ENCODE data around the gene PLCL1.
"Not testable (repeated sequence)": the region's sequence is repeated elsewhere in the genome, so short reads cannot be mapped to it uniquely, and the experiment has no call there.

Gene PLCL1

DNA sequence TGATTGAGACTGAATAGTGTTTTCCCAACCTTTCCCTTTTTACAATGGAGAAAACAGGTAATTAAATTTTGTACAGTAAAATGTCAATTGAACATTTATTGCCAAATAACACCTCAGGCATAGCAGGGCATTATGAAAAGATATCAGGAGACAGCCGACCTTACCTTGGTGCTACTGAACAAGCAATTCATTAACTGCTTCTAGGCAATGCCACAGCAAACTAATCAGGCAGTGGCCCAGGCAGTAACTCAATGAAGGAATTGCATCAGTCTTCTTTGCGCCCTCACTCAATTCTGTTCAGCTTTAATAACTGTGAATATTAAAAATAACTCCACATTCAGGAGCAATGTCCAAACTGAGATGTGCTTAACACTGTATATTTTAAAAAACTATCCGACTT is 6.1 kb downstream of the PLCL1 start:
- DNase-seq = no peak

DNA sequence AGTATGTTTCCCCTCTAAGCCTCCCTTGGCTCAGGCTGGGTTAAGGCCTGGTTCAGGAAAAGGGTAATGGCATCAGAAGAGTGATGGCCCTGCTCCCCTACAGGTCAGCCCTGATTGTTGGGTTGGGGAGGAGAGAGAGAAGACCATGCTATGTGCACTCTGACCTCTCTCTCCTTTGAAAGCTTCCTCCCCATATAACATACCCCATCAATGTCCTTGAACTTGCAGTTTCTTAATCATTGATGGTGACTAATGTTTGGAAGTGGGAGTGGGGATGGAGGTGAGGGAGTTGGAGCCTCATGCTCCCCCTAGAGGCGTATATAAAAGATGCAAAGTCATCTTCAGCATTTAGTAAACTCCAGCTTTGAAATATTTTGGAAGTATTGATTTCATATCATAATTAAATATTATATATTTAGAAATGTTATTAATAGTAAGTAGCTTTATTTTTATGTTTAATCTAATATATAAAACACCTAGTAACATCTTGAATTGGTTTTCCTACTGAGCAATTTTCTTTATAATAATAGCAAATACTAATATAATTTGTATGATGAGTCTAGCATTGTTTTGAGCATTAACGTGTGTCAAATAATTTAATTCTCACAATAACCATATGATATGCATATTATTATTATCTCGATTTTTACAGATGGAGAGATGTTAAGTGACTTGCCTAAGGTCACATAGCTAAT is 8.8 kb downstream of the PLCL1 start:
- DNase-seq = peak; percentile 6

DNA sequence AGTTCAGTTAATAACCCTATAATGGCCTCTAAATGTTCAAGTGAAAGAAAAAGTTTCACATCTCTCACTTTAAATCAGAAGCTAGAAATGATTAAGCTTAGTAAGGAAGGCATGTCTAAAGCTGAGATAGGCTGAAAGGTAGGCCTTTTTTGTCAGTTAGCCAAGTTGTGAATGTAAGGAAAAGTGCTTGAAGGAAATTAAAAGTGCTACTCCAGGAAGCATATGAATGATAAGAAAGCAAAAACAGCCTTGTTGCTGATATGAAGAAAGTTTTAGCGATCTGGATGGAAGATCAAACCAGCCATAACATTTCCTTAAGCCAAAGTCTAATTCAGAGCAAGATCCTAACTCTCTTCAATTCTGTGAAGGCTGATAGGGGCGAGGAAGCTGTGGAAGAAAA is 10.1 kb downstream of the PLCL1 start:
- no peak for DNase-seq

DNA sequence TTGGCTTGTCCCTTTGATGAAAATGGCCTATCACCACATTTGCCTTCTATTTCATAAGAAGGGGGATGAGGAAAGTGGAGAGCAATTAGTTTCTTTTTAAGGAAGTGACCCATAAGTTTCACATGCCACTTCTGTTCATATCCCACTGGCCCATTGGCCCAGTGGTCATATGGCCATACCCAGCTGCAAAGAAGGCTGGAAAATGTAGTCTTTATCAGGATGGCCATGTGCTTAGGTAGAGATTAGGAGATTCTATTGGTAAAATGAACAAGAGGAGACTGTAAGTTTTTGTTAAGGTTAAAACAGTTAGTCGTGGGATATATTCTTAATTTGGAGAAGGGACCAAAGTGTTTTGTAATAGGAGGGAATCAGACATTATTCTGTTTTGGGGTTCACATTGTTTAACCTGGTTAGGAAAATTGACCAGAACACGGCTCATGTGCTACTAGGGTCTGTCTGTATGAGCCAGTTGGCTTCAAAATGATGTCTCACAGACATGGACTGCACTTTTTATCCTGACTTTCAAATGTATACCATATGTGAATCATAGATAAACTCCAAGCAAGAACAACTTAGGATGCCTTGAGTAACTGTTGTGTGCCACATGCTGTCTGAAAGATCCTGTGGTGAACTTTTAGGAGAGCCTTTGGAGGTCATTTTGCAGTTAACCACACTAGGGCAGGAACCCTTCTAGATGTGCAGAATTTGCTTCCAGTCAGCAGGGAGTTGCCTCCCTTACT is 17.3 kb downstream of the PLCL1 start:
- DNase-seq = no peak

DNA sequence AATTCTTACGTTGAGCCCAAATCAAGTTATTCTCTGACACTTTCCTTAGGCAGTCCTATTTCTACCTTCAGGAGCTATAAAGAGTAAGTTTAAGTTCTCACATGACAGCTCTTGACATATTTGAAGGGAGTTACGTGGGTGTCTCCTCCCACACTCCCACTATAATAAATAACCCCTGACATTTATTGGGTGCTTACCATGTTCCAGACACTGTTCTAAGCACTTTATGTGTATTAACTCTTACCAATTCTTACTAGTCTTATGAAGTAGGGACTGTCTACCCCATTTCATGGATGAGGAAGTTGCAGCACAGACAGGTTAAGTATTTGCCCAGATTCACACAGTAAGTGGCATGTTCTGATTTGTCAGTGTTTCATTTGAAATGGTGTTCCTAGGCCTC is 17.9 kb downstream of the PLCL1 start:
- no peak for DNase-seq

DNA sequence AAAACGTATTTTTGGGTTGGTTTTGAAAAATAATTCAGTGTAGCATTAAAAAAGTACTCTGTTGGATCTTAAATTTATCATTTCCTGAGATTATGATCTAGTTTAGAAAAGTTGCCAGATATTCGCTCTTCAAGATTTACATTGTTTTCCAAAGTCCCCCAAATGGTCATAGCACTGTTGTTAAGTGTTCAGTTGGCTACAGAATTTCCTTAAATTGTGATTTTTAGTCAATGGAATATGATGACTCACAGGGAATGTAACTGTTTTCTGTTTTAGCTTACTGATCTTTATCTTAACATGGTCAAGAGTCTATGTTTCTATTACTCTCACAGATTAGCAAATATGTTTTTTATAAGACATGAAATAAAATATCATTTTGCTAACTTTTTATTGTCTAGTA is 23.2 kb downstream of the PLCL1 start:
- no peak for DNase-seq

DNA sequence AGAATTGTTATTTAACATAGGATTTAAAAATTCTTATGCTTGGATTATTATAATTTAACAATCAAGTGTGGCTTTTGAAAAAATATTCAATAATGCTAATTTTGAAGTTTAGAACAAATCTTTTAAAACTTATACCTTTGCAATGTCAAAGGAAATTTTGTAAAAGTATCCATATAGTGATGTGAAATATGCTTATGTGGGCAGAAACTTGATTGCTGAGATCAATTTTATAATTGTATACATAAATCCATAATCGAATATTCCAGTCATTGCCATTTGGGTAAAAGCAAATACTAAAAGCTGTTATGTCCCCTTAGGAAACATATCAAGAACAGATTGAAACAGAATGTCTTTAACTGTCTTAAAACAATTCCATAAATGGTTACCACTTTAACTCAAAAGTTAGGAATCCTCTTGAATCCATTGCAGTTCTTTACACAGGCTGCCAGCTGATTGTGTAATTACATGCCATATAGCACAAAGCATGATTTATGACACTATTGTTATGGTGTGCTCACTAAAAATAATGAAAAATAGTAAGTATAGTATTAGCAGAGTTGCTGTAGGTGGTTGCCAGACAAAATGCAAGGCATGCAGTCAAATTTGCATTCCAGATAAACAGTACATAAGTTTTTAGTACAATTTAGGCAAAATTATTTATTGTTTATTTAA is 24.2 kb downstream of the PLCL1 start:
- DNase-seq = peak; percentile 62

DNA sequence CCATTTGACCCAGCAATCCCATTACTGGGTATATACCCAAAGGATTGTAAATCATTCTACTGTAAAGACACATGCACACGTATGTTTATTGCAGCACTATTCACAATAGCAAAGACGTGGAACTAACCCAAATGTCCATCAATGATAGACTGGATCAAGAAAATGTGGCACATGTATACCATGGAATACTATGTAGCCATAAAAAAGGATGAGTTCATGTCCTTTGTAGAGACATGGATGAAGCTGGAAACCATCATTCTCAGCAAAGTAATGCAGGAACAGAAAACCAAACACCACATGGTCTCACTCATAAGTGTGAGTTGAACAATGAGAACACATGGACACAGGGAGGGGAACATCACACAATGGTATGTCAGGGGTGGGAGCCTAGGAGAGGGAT is 30.4 kb downstream of the PLCL1 start:
- not testable (repeated sequence) for DNase-seq

DNA sequence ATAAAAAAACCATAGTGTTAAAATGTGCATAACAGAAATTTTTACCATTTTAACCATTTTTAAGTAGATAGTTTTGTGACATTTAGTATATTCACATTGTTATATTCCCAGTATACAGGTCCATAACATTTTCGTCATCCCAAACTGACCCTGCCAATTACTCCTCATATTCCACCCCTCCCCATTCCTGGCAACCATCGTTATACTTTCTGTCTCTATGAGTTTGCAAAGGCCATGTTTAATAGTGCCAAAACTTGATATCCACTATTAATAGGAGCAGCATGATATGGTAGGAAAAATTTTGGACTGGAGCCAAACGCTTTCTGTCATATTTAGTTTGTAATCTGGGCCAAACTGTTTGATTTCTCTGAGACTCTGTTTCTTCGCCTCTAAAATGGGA is 30.9 kb downstream of the PLCL1 start:
- no peak for DNase-seq

DNA sequence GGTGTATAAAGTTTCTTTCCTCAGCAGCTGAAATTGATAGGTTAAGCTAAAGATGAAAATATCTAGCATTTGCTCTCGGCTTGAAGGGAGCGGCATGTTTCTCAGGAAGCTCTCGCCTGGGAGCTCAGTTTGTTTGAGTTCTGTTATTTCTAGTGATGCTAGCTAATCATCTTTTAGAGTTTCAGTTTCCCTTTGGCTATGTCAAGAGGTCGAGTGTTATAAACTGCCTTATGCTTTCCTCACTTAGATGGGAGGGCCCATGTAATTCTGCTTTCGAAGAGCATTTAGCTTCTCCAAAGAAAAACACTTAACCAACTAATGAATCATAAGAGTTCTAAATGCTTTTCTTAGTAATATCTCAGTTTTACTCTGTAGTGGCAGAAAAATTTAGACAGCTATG is 33.6 kb downstream of the PLCL1 start:
- DNase-seq = no peak

DNA sequence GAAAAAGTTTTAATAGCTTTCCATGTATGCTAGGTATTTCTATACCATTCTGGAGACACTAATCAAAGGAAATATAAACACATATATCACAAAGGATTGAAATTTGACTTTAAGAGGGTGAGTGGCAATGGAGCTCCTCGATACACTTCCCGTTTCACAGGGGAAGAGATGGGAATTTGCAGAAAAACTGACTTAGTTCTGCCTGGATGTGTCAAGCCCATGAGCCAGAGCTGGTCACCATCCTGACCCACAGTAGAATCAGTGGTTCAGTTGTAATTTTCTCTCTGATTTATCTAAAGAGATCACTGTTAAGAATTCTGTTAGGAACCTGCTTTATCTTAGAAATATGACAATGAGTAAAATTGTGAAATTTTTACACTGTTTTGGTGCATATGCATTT is 34.2 kb downstream of the PLCL1 start:
- no peak for DNase-seq

DNA sequence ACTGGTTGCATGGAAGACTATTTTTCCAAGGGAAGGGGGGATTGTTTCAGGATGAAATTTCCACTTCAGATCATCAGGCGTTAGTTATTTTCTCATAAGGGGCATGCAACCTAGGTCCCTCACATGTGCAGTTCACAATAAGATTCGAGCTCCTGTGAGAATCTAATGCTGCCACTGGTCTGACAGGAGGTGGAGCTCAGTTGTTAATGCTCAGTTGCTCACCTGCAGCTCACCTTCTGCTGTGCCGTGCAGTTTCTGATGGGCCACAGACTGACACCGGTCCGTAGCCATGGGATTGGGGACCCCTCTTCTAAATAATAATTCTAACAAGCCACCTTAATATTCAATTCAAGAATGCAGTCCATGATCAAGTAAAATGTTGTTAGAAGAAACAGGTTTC is 34.9 kb downstream of the PLCL1 start:
- DNase-seq = no peak

DNA sequence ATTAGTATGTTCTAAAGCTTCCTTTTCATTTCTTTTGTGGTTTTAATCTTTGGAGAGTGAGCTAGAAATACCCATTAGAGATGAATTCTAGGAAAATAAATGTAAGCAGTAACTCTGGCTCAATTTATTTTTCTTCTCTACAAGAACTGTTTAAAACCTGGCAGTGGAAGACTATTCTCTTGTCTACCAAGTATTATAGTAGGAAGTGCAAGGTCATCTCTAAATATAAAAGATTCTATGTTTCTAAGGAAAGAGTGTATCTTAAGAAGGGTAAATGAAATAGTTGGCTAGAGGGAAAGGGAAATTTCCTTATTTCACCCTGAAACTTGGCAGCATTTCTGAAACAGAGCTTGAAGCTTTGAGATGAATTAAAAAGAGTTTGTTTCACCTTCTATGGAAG is 35.5 kb downstream of the PLCL1 start:
- DNase-seq = no peak

DNA sequence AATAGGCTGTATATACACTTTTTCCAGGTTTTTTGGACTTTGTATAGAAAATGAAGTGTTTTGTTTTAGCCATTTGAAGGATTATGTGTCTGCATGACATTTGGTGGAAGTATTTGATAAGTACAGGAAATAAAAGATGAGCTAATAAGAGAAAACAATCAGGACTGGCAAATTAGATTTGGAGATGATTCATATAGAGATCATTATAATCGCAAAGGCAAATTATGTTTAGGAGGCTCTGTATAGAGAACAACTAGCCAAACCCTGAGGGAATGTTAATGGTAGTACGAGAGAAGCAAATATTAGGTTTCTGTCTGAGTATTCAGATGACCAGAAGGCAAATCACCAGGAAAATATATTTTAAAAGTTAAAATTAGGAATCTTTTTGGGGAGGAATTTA is 41.7 kb downstream of the PLCL1 start:
- no peak for DNase-seq

DNA sequence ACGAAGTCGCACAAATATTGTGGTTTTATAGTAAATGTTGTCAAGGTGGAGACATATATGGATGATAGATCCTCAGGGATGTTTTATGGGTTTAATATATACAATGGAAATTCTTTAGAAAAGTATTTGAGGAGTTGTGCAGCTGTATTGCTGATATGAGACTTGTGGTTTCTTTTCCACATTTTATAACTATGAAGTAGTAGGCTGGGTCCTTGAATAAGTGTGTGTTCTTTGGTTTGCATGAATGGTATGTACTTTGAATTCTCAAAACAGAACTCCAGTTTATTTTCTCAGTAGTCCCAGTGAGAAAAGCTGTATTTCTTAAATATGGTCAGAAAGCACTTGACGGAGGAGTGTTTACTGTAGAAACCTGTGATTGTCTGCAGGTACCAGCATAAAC is 42.4 kb downstream of the PLCL1 start:
- no peak for DNase-seq

DNA sequence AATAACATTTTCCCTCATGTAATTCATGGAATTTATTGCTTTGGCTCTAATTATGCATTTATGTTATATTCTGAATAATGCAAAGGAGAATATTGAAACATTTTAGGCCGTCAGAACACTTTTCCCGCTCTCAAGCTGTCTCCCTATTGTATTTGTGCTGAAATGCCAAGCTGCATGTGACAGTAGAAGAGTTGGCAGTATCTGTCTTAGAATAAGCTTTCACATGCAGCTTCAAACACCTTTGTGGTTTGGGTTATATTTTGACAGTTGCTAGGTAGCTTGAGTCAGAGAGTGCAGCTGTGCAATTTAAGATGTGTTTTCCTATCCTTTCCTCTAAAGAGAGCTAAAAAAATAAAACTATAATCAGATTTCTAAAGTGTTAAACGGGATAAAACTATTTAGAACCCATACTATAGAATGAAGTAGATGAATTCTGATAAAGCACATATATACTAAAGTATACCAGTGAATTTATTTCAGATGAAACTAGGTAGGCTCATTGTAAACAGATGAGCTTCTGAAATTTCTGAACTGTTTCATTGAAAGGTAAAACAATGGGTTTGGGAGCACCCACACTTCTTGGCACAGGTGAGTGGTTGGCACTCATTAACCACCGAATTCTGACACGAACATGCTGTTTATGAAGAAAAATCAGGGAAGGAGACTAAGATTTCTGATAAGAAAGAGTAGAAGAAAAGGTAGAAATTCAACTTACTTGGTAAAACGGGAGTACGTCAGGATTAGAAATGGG is 43.4 kb downstream of the PLCL1 start:
- DNase-seq = no peak

DNA sequence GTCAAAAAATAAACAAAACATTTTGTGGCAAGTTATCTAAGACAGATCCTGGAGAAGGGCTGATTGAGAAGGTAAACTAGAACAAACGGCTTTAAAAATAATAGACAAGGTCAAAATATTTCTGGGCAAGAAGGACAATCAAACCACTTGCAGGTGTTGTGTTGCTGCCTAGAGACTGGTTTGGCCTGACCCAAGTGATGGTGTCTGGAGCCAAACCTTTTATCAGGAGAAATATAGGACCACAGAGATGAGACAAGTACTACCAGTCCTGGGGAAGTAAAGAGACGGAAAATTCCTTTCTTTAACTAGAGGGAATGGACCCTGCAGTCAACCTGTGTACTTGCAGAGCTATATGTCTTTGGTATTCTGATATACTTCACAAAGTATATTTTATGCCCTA is 44.2 kb downstream of the PLCL1 start:
- DNase-seq = no peak

DNA sequence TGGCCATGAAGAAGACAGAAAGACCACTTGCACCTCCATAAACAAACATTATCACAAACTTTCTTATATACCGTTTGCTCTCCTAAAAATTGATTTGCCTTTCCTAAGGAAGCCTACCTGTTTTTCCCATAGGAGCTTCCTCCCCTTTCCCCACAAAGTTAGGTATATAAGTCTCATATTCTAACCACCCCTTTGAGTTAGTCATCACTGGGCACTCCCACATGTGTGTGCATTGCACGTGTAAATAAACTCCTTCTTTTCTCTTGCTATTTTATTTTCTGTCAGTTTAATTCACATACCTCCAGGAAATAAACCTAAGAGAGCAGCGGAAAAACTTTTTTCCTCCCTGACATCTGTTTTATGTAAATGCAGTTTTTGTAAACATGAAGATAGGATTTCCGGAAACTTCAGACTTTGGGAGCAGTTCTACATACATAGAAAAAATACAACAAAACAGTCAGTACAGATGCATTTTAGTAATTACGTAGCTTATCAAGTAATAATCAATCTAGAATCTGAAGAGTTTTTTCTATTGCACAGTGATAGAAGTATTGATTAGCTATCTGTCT is 46.6 kb downstream of the PLCL1 start:
- no peak for DNase-seq

DNA sequence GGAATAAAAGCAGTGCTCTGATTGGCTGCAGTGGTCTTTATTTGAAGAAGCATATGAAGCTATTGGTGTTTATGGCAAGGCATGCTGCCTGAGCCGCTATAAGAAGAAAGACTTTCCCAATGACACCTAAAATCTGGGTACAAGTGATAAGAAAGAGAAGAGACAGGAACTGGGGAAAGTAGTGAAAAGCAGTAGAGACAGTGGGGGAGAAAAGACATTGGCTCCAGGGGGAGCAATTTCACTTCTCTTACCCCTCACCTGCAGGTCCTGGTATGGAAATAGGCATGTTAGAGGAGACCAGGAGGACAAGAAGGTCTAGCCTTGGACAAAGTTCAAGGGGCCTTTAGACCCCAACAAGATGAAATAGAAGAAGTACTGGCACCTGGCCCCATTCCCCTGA is 47.1 kb downstream of the PLCL1 start:
- no peak for DNase-seq

DNA sequence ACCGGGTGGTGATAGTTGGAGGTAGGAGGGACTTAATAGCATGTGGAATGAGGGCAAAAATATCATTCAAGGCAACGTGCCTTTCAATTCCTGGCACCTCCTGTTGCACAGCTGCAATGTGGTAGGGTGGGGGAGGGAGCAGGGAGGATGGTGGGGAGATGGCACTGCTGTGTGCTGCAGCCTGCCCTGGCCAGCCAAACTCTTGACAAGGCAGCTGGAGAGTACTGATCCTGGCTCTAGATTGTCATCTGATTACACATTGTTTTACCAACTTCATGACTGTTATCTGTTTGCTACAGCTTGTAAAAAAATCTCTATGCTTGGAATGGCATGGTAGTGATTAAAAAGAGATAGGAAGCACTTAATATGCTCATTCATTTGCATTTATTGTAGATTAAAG is 47.7 kb downstream of the PLCL1 start:
- no peak for DNase-seq

DNA sequence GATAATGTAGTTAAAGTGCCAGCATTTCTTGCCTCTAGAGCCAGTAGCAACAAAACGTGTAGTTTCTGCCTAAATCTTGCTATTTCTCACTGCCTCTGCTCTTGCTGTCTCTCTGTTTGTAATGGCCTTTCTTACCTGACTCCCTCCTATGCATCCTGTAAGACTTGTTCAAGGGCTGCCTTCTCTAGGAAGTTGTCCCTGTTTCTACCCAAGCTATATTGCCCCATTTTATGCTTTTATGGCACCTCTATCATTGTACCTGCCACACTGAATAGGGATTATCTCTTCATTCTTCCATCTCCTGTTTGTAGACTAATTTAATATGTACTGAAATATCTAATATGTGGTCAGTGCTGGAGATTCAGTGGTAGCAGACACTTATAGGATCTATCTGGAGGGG is 49.2 kb downstream of the PLCL1 start:
- no peak for DNase-seq

DNA sequence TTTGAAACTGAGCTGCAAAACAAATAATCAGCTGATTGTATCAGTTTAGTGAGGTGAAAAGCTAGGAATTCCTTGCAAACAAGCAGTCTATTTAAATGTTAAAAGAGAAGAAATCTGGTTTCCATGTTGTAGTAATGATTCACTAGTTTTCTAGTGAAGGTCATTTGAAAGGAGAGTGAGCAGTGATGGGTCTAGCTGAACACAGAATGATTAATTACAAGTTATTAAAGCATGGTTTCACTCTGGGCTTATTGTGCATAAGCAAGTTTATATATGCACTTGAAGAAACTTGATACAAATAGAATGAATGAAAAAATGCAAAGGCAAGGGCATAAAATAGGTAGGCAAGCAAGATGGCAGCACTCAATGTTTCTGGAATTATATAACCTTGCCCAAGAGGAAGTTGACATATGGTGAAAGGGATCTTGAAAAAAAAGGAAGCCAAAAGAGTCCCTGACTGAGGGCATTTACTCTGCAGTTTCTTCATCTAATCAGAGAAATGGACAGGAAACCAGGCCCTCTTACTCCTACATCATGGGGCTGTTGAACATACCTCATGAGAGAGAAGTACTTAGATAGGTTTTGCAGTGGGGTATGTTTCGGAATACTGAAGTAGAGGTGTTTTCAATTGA is 53.2 kb downstream of the PLCL1 start:
- DNase-seq = no peak

All from COR-L47 (cell line).